ENCODE data around the gene OR10A4. TPM values are rescaled to one million over a fixed set of nuclear protein-coding genes. Genes with fewer than 3 reads are reported as not detected.
"Not testable (repeated sequence)": the region's sequence is repeated elsewhere in the genome, so short reads cannot be mapped to it uniquely, and the experiment has no call there.

The OR10A4 gene, protein sequence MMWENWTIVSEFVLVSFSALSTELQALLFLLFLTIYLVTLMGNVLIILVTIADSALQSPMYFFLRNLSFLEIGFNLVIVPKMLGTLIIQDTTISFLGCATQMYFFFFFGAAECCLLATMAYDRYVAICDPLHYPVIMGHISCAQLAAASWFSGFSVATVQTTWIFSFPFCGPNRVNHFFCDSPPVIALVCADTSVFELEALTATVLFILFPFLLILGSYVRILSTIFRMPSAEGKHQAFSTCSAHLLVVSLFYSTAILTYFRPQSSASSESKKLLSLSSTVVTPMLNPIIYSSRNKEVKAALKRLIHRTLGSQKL
- polyA plus RNA-seq, result not detected

DNA sequence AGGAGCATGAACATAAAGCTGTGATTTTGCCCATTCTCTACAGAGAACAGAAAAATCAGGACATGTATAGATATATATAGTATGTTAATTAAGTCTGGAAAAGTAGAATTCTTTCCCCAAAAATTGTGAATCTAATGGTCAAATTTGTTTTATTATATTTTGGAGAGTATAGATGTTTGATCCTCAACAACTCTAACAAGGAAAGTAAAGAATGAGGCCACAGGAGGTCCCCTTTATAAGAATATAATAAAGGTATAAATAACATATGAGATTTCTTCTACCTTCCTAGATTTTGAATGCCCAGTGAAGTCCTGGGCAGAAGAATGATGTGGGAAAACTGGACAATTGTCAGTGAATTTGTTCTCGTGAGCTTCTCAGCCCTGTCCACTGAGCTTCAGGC lies at the start of gene OR10A4:
OR10A4 (plus strand) TSS at position 301 of the 400 bp plus-strand sequence; CDS start at position 324, 23 bp downstream.
- 73 to 87% (median 85%) methylated on average over 1 of the region's 1 CpG for WGBS, 3 donors
- H3K27ac ChIP-seq (ENCODE audit: low read depth, low read length), result no peak within 1 kb of the TSS

DNA sequence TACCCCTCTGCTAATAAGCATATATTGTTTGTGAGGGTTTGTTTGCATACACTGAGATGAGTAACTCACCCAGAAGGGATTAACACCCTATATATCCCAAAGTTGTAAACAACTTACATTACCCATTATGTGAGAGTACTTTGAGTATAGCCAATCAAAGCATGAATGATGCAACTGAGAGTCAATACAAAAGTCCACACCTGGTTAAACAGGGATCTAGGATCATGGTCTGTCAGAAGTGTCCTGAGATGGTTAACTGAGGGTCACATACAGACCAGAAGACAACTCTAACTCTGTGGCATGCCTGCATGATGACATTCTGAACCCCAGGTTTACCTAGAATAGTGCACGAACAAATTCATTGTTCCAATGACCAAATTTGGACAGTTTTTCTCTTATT lies 48.3 kb upstream of the OR10A4 start:
- WGBS, 3 donors, result 73 to 94% (median 78%) methylated on average over 1 of the region's 1 CpG
- no peak overlapping the region for H3K27ac ChIP-seq (ENCODE audit: low read depth, low read length)

DNA sequence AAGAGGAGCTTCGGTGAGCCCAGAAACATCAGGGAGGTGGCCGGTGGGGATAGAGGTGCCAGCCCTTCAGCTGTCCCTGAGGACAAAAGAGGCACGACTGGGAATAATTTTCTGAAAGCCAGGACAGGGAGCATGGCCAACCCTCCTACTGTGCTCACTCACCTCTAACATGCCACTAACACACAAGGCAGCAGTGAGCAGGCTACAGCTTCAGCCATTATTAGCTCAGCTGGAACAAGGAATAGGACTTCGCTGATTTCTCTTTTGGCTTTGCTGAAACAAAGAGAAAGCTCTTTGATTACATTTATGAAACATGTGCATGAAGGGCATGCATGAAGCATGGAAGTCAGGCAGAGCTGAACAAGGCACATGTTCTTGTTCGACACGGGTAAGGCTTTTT lies 43.1 kb upstream of the OR10A4 start:
- H3K27ac ChIP-seq (ENCODE audit: low read depth, low read length), result no peak overlapping the region
- WGBS, 3 donors, result 77 to 81% (median 77%) methylated on average over 6 of the region's 6 CpGs

DNA sequence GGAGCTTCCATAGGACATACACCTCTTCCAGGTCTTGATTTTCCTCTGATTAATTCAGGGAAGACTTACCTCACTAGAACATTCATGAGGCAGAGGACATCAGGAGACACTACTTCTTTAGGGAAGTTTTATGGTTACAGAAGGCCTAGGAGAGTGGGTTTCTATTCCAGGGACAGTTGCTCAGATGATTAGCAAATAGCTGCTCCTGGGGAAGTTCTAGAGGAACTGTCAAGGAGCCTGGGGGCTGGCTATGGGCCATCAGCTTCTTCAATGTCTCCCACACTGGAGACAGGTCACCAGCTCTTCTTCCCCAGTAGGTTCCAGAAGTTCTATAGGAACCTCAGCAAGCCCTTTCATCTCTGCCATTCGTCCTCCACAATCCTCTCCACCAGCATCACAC lies 42.4 kb upstream of the OR10A4 start:
- H3K27ac ChIP-seq (ENCODE audit: low read depth, low read length), result no peak overlapping the region
- 63 to 81% (median 63%) methylated on average over 1 of the region's 1 CpG for WGBS, 3 donors

DNA sequence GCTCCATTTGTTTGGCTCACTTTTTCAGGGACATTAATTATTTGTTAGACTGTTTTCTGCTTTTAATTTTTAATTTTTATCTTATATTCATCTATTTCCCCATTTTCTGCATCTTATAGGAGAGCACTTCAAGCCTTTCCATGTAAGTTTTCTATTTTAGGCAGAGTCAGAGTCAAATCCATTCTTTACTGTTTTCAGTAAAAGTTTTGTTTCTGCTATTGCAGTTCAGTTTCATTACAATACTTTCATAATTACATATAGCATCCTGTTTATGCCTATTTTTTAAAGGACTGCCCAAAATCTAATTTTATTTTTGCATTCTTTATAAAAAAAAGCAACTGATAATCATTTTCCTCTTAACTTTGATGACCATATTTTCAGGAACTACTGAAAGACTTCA lies 34.7 kb upstream of the OR10A4 start:
- no peak overlapping the region for H3K27ac ChIP-seq (ENCODE audit: low read depth, low read length)

DNA sequence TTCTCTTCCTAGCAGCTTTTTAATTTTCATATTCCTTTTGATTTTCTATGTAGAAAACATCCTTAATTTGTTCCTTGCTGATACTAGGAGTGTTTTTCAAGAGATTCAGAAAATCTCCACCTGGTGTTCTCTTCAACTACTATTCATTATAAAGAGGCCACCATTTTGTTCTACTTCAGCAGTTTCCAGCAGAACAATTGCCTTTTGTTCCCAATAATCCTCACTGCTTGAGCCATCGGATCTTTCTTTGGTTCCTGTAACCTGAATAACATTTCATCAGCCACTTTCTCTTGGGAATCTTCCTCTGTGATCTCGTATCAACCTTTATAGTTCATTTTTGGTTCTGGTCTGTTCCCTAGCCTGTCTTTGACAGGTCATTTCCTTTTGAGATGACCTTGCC lies 32.8 kb upstream of the OR10A4 start:
- WGBS, 3 donors, result 51 to 66% (median 58%) methylated on average over 2 of the region's 2 CpGs
- H3K27ac ChIP-seq (ENCODE audit: low read depth, low read length), result no peak overlapping the region

DNA sequence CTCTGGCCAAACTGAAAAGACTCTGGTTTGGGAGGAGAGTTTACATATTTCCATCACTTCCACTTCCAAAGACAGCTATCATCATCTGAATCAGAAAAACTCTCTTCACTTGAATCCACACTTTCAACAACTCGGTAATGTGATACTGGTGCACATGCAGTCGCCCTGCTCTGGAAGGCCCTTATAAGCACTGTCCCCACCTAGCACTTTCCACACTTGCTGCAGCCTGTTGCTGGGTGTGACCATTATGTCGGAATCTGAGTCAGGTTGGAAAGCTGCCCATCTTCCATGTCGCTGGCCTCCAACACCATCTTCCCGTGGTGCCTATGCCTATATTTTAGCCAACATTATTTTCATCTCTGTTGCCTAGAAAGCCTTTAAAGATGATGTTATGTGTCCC lies 32.1 kb upstream of the OR10A4 start:
- H3K27ac ChIP-seq (ENCODE audit: low read depth, low read length), result no peak overlapping the region
- 89 to 91% (median 91%) methylated on average over 5 of the region's 5 CpGs for WGBS, 3 donors

DNA sequence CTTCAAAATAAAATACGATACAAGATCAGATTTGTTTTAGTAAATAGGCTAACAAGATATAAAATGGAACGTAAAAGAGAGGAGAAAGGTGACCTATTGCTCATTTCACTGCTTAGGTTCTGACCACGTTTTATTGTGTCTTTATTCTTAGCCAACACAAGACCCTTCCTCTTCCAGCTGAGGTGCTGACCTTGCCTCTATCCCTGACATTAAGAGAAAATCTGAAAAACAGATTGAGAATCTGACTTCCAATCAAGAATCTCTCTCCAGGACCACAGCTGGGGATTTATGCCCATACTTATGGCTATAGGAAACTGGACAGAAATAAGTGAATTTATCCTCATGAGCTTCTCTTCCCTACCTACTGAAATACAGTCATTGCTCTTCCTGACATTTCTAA lies 31.0 kb upstream of the OR10A4 start, which contains the start of gene OR10A5:
OR10A5 (plus strand) TSS at position 301 of the 400 bp plus-strand sequence; CDS start at position 301, 0 bp downstream.
- 69 to 74% (median 71%) methylated on average over 3 of the region's 3 CpGs for WGBS, 3 donors
- no peak within 1 kb of the TSS for H3K27ac ChIP-seq (ENCODE audit: low read depth, low read length)

DNA sequence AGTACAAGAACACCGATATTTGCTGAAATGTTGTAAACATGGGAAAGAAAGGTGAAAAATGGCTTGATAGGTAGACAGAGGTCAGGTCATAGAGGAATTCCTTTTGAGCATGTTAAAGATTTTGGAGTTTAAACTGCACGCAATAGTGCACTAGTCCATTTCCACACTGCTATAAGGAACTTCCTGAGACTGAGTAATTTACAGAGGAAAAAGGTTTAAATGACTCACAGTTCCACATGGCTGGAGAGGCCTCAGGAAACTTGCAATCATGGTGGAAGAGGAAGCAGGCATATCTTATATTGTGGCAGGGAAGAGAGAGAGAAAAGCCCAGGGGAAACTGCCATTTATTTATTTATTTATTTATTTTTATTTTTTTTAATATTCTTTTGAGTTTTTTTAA lies 25.9 kb upstream of the OR10A4 start:
- 54 to 82% (median 78%) methylated on average over 2 of the region's 2 CpGs for WGBS, 3 donors
- no peak overlapping the region for H3K27ac ChIP-seq (ENCODE audit: low read depth, low read length)

DNA sequence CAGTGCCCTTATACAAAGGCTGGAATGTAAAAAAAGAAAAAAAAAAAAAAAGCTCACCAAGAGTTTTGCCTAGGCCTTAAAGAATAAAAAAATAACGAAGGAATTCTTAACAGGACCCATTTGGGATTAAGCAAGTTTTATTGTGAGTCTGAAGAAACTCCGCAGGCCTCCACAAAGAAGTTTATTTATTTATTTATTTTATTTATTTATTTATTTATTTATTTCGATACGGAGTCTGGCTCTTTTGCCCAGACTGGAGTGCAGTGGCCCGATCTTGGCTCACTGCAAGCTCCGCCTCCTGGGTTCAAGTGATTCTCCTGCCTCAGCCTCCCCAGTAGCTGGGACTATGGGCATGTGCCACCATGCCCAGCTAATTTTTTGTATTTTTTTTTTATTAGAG lies 21.6 kb upstream of the OR10A4 start:
- not testable (repeated sequence) for H3K27ac ChIP-seq (ENCODE audit: low read depth, low read length)
- WGBS, 3 donors, result 92 to 94% (median 93%) methylated on average over 6 of the region's 6 CpGs

DNA sequence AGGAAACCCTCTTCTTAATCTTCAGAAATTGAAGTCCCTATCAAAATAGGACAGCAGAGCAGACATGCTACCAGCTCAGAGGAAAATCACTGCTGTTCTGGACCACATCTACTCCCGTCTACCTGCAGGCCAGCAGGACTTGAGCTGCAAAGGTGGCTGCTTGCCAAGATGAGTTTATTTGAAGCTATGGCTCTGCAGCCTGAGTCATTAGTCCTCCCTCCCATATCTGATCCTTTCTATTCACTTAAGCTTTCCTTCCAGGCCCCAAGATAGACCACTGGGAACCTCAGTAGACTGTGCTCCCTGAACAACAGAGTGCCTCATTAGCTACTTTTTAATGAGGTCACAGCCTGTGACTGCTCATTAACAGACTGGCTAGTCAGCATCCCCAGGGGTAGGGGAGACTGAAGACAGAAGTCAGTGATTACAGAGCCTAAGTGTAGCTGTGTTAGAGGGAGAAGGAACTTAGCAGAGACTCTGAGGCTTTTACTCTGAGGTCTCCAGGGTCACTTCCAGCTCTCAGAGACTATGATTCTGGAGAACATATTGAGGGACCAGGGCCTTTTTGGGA lies 20.4 kb upstream of the OR10A4 start:
- 35 to 49% (median 46%) methylated on average over 1 of the region's 1 CpG for WGBS, 3 donors

DNA sequence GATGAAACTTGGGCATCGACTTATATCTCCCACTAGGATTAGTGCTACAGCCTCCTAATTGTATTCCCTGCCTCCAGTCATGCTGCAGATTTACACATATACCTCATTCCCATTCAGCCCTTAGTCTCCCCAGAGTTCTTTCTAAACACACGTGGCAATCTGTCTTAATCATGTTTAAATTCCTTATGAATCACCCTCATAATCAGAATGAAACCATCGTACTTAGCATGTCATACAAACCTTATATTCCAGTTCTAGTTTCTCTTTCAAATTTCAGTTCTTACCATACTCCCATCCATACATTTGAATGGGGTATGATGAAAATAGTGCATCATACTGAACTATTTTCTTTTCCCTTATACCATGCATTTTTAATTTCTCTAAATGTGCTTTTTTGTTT lies 19.6 kb upstream of the OR10A4 start:
- WGBS, 3 donors, result 41 to 62% (median 59%) methylated on average over 3 of the region's 3 CpGs
- no peak overlapping the region for H3K27ac ChIP-seq (ENCODE audit: low read depth, low read length)

More for the DNA sequence above, 20.4 kb upstream of the OR10A4 start:
- H3K27ac ChIP-seq (ENCODE audit: low read depth, low read length), result no peak overlapping the region

DNA sequence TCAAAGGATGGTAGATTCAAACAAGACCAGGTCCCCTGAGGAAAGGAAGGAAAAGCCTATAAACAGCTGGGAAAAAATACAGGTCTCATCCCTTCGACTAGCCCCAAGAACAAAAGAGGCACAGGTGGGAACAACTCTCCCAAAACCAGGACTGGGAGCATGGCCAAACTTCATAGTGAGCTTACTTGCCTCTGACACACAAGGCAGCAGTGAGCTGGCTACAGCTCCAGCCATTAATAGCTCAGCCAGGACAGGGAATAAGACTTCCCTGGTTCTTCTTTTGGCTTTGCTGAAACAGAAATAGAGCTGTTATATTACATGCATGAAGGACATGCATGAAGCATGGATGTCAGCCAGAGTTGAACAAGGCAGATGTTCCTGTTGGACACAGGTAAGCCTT lies 13.5 kb upstream of the OR10A4 start, which contains the start of gene OR10A2:
OR10A2 (plus strand) TSS at position 97 of the 400 bp plus-strand sequence. CDS start 6,698 bp downstream, outside the sequence.
- no peak within 1 kb of the TSS for H3K27ac ChIP-seq (ENCODE audit: low read depth, low read length)
- 41 to 53% (median 52%) methylated on average over 1 of the region's 1 CpG for WGBS, 3 donors

DNA sequence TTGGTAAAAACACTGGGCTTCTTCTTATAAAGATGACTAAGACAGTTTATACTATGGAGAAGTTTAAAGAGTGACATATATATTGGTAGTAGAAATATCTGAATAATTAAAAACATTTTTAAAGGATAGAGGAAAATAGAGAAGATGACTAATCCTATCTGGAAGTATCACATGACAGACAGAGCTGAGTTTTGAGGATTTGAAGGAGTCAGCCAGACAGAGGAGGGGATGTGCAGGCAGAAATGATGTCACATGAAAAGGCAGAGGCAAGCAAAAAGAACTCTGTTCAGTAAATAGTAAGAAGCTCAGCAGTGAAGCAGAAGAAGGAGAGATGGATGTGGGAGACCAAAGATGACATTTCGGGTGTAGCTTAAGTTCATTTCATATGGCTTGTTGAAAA lies 12.0 kb upstream of the OR10A4 start:
- 75 to 96% (median 82%) methylated on average over 1 of the region's 1 CpG for WGBS, 3 donors
- H3K27ac ChIP-seq (ENCODE audit: low read depth, low read length), result no peak overlapping the region

DNA sequence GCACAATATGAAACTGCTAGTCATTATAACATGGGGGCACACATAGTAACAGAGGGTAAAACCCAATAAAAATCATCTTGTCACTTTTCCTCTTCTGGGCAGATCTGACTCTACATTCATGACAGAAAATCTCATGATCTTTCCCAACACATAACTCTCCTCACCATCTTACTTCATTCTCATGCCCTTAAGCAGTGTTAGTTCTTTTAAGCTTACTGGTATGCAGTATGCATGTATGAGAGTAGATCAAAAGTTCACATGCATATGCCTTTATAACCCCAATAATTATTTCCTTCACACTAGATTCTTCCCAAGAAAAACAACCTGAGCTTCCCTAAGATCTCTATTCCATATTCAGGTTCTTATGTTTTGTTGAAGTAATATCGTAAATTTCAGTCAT lies 5.1 kb upstream of the OR10A4 start:
- 73 to 89% (median 80%) methylated on average over 1 of the region's 1 CpG for WGBS, 3 donors
- no peak overlapping the region for H3K27ac ChIP-seq (ENCODE audit: low read depth, low read length)

DNA sequence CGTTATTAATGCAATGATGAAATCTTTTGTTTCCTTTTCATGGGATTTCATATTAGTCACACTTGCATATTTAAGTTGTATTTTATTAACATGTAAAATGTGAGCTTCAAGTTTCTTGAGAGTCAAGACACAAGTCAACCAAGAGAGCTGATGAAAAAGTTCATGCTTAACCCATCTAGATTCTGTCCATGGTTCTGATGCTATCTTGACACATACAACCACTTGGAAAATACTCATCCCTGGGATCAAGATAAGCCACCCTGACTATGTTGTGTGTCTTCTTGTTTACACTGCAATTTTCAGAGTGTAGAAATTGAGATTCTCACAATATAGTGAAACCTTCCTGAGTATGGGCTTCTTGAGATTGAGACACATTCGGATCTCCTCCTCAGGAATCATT lies 664 bp upstream of the OR10A4 start:
- H3K27ac ChIP-seq (ENCODE audit: low read depth, low read length), result no peak overlapping the region
- WGBS, 3 donors, result 83 to 84% (median 84%) methylated on average over 2 of the region's 2 CpGs

DNA sequence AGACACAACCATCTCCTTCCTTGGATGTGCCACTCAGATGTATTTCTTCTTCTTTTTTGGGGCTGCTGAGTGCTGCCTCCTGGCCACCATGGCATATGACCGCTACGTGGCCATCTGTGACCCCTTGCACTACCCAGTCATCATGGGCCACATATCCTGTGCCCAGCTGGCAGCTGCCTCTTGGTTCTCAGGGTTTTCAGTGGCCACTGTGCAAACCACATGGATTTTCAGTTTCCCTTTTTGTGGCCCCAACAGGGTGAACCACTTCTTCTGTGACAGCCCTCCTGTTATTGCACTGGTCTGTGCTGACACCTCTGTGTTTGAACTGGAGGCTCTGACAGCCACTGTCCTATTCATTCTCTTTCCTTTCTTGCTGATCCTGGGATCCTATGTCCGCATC lies 489 bp downstream of the OR10A4 start:
- no peak overlapping the region for H3K27ac ChIP-seq (ENCODE audit: low read depth, low read length)
- WGBS, 3 donors, result 74 to 93% (median 87%) methylated on average over 3 of the region's 3 CpGs

DNA sequence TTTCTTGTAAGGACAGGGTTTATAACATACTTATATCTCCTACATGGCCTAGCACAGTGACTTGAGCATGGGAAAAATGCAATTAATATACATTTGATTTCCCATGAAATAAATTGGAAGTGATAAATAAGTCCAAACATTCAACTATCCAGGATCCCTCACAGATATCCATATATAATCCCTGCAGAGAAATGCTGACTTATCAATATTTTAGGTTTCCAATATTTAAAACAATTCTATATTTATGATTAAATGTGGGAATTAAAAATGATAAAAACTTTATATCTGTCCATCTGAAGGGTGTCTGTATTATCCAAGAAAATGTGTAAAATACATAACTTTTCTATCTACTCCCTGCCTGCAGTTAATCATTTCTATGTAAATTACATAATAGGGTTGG lies 6.3 kb downstream of the OR10A4 start:
- H3K27ac ChIP-seq (ENCODE audit: low read depth, low read length), result no peak overlapping the region

DNA sequence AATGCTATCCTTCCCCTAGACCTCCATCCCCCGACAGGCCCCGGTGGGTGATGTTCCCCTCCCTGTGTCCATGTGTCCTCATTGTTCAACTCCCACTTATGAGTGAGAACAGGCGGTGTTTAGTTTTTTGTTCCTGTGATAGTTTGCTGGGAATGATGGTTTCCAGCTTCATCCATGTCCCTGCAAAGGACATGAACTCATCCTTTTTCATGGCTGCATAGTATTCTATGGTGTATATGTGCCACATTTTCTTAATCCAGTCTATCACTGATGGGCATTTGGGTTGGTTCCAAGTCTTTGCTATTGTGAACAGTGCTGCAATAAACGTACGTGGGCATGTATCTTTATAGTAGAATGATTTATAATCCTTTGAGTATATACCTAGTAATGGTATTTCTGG lies 11.3 kb downstream of the OR10A4 start:
- 84 to 95% (median 90%) methylated on average over 5 of the region's 5 CpGs for WGBS, 3 donors
- not testable (repeated sequence) for H3K27ac ChIP-seq (ENCODE audit: low read depth, low read length)

DNA sequence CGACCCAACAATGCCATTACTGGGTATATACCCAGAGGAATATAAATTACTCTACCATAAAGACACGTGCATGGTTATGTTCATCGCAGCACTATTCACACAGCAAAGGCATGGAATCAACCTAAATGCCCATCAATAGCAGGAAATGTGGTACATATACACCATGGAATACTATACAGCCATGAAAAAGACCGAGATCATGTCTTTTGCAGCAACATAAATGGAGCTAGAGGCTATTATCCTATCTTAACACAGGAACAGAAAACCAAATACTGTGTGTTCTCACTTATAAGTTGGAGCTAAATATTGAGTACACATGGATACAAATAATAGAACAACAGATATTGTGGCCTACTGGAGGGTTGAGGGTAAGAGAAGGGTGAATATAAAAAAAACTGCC lies 12.4 kb downstream of the OR10A4 start:
- 85 to 87% (median 86%) methylated on average over 4 of the region's 4 CpGs for WGBS, 3 donors
- H3K27ac ChIP-seq (ENCODE audit: low read depth, low read length), result no peak overlapping the region
